Hepatocyte (in vitro differentiated cells): ENCODE results near the gene FADD. TPM values are rescaled to one million over a fixed set of nuclear protein-coding genes. Genes with fewer than 3 reads are reported as not detected.

ENCODE experiments used
- DNase-seq: peaks from one replicate; pipeline ENCODE4 v3.0.0-alpha.2; 2016; ENCODE audit warnings: low spot score
- H2AFZ ChIP-seq: fragments of 200-600 bp; sonication (generic); 2 replicates; pipeline ENCODE4 v1.6.0; 2016; ENCODE audit warnings: antibody characterized with exemption, mild to moderate bottlenecking
- H3K27ac ChIP-seq: fragments of 200-600 bp; sonication (generic); 2 replicates; pipeline ENCODE4 v1.5.1; 2016; ENCODE audit warnings: mild to moderate bottlenecking
- H3K27me3 ChIP-seq: fragments of 200-600 bp; sonication (generic); 2 replicates; pipeline ENCODE4 v1.6.1; 2016
- H3K36me3 ChIP-seq: fragments of 200-600 bp; sonication (generic); replicated peaks from 2 replicates; pipeline ENCODE4 v1.5.1; 2016; ENCODE audit warnings: low read depth; ENCODE audit not compliant: insufficient read depth
- H3K4me1 ChIP-seq: fragments of 200-600 bp; sonication (generic); 2 replicates; pipeline ENCODE4 v1.5.1; 2016; ENCODE audit warnings: mild to moderate bottlenecking, moderate library complexity; ENCODE audit not compliant: insufficient read depth
- H3K4me2 ChIP-seq: fragments of 200-600 bp; sonication (generic); 2 replicates; pipeline ENCODE4 v1.6.0; 2016
- H3K4me3 ChIP-seq: fragments of 200-600 bp; sonication (generic); 2 replicates; pipeline ENCODE4 v1.5.1; 2016; ENCODE audit warnings: mild to moderate bottlenecking
- H3K79me2 ChIP-seq: fragments of 200-600 bp; sonication (generic); 2 replicates; pipeline ENCODE4 v1.6.0; 2017; ENCODE audit warnings: mild to moderate bottlenecking
- H3K9me2 ChIP-seq: fragments of 200-600 bp; sonication (generic); replicated peaks from 2 replicates; pipeline ENCODE4 v1.6.0; 2017; ENCODE audit warnings: mild to moderate bottlenecking; ENCODE audit not compliant: insufficient read depth
- H3K9me3 ChIP-seq: fragments of 200-600 bp; sonication (generic); 2 replicates; pipeline ENCODE4 v1.5.1; 2016; ENCODE audit warnings: low read depth, mild to moderate bottlenecking
- H4K20me1 ChIP-seq: fragments of 200-600 bp; sonication (generic); 2 replicates; pipeline ENCODE4 v1.6.0; 2016; ENCODE audit warnings: mild to moderate bottlenecking; ENCODE audit not compliant: insufficient read depth, poor library complexity, severe bottlenecking
- EZH2 ChIP-seq: fragments of 200-600 bp; sonication (generic); IDR thresholded peaks from 2 replicates; pipeline ENCODE4 v1.6.1; 2016; ENCODE audit warnings: antibody characterized with exemption, mild to moderate bottlenecking, borderline replicate concordance
- EZH2phosphoT487 ChIP-seq: fragments of 200-600 bp; sonication (generic); IDR thresholded peaks from one replicate; pipeline ENCODE4 v1.6.1; 2018; ENCODE audit warnings: antibody characterized with exemption, mild to moderate bottlenecking, low read depth, moderate library complexity; ENCODE audit not compliant: unreplicated experiment, severe bottlenecking
- WGBS: methylation state at CpG from one replicate; pipeline ENCODE4 v1.1.6; 2016; ENCODE audit warnings: low lambda C conversion rate; ENCODE audit errors: missing lambda C conversion rate; 5-methylcytosine and 5-hydroxymethylcytosine counted together
- polyA plus RNA-seq: library from polyadenylated mRNA; unstranded; fragments of >200 nt; fragmentation: Nextera tagmentation; extraction: Ambion mirVana; gene quantifications from 2 replicates; pipeline ENCODE4 v1.2.1, GENCODE V29; 2016
- total RNA-seq: library from RNA; depleted of rRNA; stranded (reverse); fragments of >200 nt; gene quantifications from 2 replicates; pipeline ENCODE4 v1.2.3, GENCODE V29; 2014
- TF ChIP-seq, protein P1 (sequence below): fragments of 200-600 bp; sonication (generic); IDR thresholded peaks from 2 replicates; pipeline ENCODE4 v1.5.1; 2016; ENCODE audit warnings: antibody characterized with exemption, mild to moderate bottlenecking; ENCODE audit not compliant: poor library complexity

FADD gene
- total and polyA plus RNA-seq, 2 experiments from 2014 or later, result 29.6 to 36.1 TPM

DNA sequence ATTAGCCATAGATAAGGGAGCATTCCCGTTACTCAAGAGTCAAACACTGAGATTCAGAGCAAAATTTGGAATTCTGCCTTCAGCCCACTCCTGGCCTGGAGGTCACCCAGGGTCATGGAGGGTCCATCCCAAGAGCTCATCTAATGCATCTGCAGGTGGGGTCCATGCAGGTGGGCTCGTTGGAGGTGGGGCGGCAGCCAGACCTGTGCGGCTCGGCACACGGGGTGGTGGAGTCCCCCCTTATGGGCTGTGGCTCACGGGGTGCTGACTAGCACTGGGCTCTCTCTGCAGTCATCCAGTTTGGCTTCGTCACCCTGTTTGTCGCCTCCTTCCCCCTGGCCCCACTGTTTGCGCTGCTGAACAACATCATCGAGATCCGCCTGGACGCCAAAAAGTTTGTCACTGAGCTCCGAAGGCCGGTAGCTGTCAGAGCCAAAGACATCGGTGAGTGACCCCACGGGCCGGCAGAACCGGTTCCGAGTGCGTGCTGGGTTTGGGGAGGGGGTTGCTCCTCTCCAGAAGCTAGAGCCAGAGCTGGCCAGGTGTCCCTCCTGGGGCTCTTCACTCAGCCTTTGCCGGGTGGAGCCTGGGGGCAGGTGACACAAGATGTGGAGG, 32.4 kb upstream of the FADD start:
- Histone ChIP-seq H2AFZ (no peak overlapping the region), H3K4me2 (no peak overlapping the region), H3K9me3 (no peaks in the 10 kb centered on the region), H3K9me2 (no peaks in the 10 kb centered on the region), H3K4me1 (no peaks in the 10 kb centered on the region), H3K36me3 (no peaks in the 10 kb centered on the region), H3K27me3 (no peaks in the 10 kb centered on the region), H3K79me2 (no peaks in the 10 kb centered on the region), H3K27ac (no peak overlapping the region), H4K20me1 (no peaks in the 10 kb centered on the region), H3K4me3 (no peak overlapping the region)
- WGBS, result 91% methylated on average over 22 of the region's 22 CpGs
- TF ChIP-seq, protein P1, sequence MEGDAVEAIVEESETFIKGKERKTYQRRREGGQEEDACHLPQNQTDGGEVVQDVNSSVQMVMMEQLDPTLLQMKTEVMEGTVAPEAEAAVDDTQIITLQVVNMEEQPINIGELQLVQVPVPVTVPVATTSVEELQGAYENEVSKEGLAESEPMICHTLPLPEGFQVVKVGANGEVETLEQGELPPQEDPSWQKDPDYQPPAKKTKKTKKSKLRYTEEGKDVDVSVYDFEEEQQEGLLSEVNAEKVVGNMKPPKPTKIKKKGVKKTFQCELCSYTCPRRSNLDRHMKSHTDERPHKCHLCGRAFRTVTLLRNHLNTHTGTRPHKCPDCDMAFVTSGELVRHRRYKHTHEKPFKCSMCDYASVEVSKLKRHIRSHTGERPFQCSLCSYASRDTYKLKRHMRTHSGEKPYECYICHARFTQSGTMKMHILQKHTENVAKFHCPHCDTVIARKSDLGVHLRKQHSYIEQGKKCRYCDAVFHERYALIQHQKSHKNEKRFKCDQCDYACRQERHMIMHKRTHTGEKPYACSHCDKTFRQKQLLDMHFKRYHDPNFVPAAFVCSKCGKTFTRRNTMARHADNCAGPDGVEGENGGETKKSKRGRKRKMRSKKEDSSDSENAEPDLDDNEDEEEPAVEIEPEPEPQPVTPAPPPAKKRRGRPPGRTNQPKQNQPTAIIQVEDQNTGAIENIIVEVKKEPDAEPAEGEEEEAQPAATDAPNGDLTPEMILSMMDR, result no peak
- no peak for TF ChIP-seq EZH2phosphoT487
- no peak for TF ChIP-seq EZH2
- DNase-seq, result no peak

DNA sequence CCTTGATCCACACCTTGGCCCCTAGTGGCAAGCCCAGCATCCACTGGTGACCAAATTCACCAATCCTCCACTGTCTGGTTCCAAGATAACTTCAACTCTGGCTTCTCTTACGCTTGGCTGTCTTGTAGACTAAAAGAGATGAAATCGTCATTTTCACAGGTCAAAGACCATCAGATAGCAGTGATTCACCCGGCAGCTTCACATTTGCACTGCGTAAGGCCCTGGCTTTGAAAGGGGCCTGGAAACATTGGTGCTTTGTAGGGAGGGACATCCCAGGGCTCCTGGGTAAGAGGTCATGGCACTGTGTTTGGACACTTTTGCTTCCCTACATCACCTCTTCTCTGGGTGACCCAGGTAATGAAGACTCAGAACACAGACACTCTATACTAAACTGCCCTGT, 30.1 kb upstream of the FADD start:
- no peak overlapping the region for H2AFZ ChIP-seq
- H3K9me3 ChIP-seq, result no peaks in the 10 kb centered on the region
- no peaks in the 10 kb centered on the region for H3K36me3 ChIP-seq
- no peak overlapping the region for H3K4me3 ChIP-seq
- no peak overlapping the region for H3K27ac ChIP-seq
- H3K4me2 ChIP-seq, result no peak overlapping the region
- no peaks in the 10 kb centered on the region for H3K9me2 ChIP-seq
- TF ChIP-seq EZH2, result no peak
- no peak for TF ChIP-seq EZH2phosphoT487
- TF ChIP-seq, protein P1, result no peak
- DNase-seq, result no peak
- H3K79me2 ChIP-seq, result no peaks in the 10 kb centered on the region
- no peaks in the 10 kb centered on the region for H4K20me1 ChIP-seq
- H3K27me3 ChIP-seq, result no peaks in the 10 kb centered on the region
- WGBS, result 53% methylated on average over 4 of the region's 4 CpGs
- no peaks in the 10 kb centered on the region for H3K4me1 ChIP-seq

DNA sequence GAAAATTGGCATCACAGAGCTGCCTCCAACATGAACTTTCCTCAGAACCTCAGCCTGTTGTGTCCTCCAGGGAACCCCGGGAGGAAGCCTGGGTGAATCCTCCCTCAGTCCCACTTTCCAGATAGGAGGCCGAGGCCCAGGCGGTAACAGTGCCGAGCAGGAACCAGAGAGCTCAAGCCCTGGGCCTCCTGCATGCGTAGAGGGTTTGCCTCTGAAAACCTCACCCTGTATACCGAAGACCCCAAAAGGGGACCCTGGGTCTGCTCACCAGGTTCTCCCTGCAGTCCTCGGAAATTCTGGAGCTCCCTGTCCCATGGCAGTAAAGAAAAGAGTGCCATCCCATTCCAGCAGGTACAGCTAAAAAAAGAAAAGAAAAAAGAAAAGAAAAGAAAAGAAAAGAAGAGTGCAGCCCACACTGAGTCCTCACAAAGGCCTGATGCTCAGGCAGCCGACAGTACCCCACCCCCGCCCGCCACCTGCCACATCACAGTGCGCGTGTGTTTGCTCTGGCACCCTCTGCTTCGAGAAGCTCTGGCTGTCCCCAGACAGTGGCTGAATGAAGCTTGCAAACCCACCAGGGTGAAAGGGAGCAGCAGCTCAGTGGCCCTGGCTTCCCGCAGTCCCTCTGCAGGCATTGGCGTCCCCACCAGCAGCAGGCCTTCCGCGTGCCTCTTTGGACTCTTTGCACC, 28.4 kb upstream of the FADD start:
- DNase-seq, result no peak
- Histone ChIP-seq H3K79me2 (no peaks in the 10 kb centered on the region), H3K9me2 (no peaks in the 10 kb centered on the region), H3K36me3 (no peaks in the 10 kb centered on the region), H3K4me2 (no peak overlapping the region), H3K4me3 (no peak overlapping the region), H3K27ac (no peak overlapping the region), H4K20me1 (no peaks in the 10 kb centered on the region), H3K4me1 (no peaks in the 10 kb centered on the region), H2AFZ (no peak overlapping the region), H3K27me3 (no peaks in the 10 kb centered on the region), H3K9me3 (no peaks in the 10 kb centered on the region)
- 93% methylated on average over 17 of the region's 17 CpGs for whole genome bisulfite sequencing
- TF ChIP-seq EZH2phosphoT487 (no peak), EZH2 (no peak)
- TF ChIP-seq, protein P1, result no peak
